SK-N-SH (cell line): Measurements from ENCODE around the gene ARHGEF4. TPM values are rescaled to one million over a fixed set of nuclear protein-coding genes. Genes with fewer than 3 reads are reported as not detected.

Experiments
- CTCF ChIA-PET: fragments of 300-600, 350-600 bp; formaldehyde crosslinking; extraction: SDS; loops from one replicate; lab custom pipeline; 2021; lab: Yijun Ruan, JAX
- POLR2A ChIA-PET: fragments of 350-600 bp; sonication (Branson Sonifier 250); formaldehyde crosslinking; extraction: SDS; loops from one replicate; lab custom pipeline; 2020; ENCODE audit warnings: antibody characterized with exemption, inconsistent platforms; lab: Yijun Ruan, JAX
- DNase-seq: peaks from one replicate; pipeline ENCODE4 v3.0.0; 2012
- H2AFZ ChIP-seq: fragments of 200-600 bp; sonication (generic); 2 replicates; pipeline ENCODE4 v1.8.1; 2016; ENCODE audit warnings: antibody characterized with exemption, mild to moderate bottlenecking, low read depth
- H3F3A ChIP-seq: fragments of 200-600 bp; sonication (generic); replicated peaks from 2 replicates; pipeline ENCODE3; 2016; ENCODE audit warnings: antibody characterized with exemption, mild to moderate bottlenecking; ENCODE audit not compliant: insufficient read depth
- H3K27ac ChIP-seq, 2 experiments: fragments of 200-500 bp in 1 of 2; fragments of 200-600 bp in 1 of 2; sonication (Bioruptor generic) in 1 of 2; sonication (generic), shearing (Covaris generic) in 1 of 2; 2 replicates each; pipeline versions ENCODE4 v1.5.1 to v1.6.1; 2014 to 2016; ENCODE audit warnings: low read depth in 2 of 2, inconsistent platforms in 1 of 2, low read length in 1 of 2, mild to moderate bottlenecking in 1 of 2, mixed read lengths in 1 of 2
- H3K27me3 ChIP-seq: fragments of 200-600 bp; sonication (generic), shearing (Covaris generic); 2 replicates; pipeline ENCODE4 v1.6.1; 2016; ENCODE audit warnings: mixed run types; ENCODE audit not compliant: insufficient read depth
- H3K36me3 ChIP-seq, 2 experiments: fragments of 200-500 bp in 1 of 2; fragments of 200-600 bp in 1 of 2; sonication (Bioruptor generic) in 1 of 2; sonication (generic) in 1 of 2; replicated peaks in 1 of 2; 2 replicates each; pipeline versions ENCODE3 to v1.5.1; 2014 to 2016; ENCODE audit warnings: low read length in 1 of 2, mild to moderate bottlenecking in 1 of 2; ENCODE audit not compliant: insufficient read depth in 2 of 2, control insufficient read depth in 1 of 2
- H3K4me1 ChIP-seq, 2 experiments: fragments of 200-500 bp in 1 of 2; fragments of 200-600 bp in 1 of 2; sonication (Bioruptor generic) in 1 of 2; sonication (generic), shearing (Covaris generic) in 1 of 2; 2 replicates each; pipeline versions ENCODE4 v1.5.1 to v1.6.1; 2014 to 2016; ENCODE audit warnings: low read depth in 1 of 2, low read length in 1 of 2, mixed run types in 1 of 2; ENCODE audit not compliant: insufficient read depth in 2 of 2, control insufficient read depth in 1 of 2
- H3K4me2 ChIP-seq: fragments of 200-600 bp; sonication (generic), shearing (Covaris generic); 2 replicates; pipeline ENCODE4 v1.6.1; 2017; ENCODE audit warnings: mixed run types
- H3K4me3 ChIP-seq, 2 experiments: fragments of 200-500 bp in 1 of 2; fragments of 200-600 bp in 1 of 2; sonication (Bioruptor generic) in 1 of 2; sonication (generic), shearing (Covaris generic) in 1 of 2; 2 replicates each; pipeline versions ENCODE4 v1.5.1 to v1.8.1; 2014 to 2016; ENCODE audit warnings: low read depth in 2 of 2, inconsistent platforms in 1 of 2, low read length in 1 of 2, mild to moderate bottlenecking in 1 of 2, mixed read lengths in 1 of 2, moderate library complexity in 1 of 2
- H3K79me2 ChIP-seq: fragments of 200-600 bp; sonication (generic); 2 replicates; pipeline ENCODE4 v1.8.1; 2017; ENCODE audit warnings: mild to moderate bottlenecking; ENCODE audit not compliant: insufficient read depth
- H3K9ac ChIP-seq: fragments of 200-600 bp; sonication (generic); 2 replicates; pipeline ENCODE4 v1.6.1; 2017; ENCODE audit warnings: mixed run types
- H3K9me2 ChIP-seq: fragments of 200-600 bp; sonication (generic); 2 replicates; pipeline ENCODE4 v1.6.1; 2017; ENCODE audit warnings: mixed run types
- H3K9me3 ChIP-seq: fragments of 200-600 bp; sonication (generic); 2 replicates; pipeline ENCODE4 v1.6.1; 2017; ENCODE audit warnings: mixed run types, mild to moderate bottlenecking, moderate library complexity
- H4K20me1 ChIP-seq: fragments of 200-600 bp; sonication (generic); 2 replicates; pipeline ENCODE4 v1.6.1; 2017; ENCODE audit warnings: mild to moderate bottlenecking, mixed run types; ENCODE audit not compliant: insufficient read depth
- ELF1 ChIP-seq: IDR thresholded peaks from 2 replicates; pipeline ENCODE4 v1.4.0; 2012
- EP300 ChIP-seq, 2 experiments: IDR thresholded peaks; 2 replicates each; pipeline versions ENCODE4 v1.4.0 to v1.6.1; 2012; ENCODE audit warnings: borderline replicate concordance in 1 of 2, low read depth in 1 of 2, low read length in 1 of 2
- GABPA ChIP-seq: IDR thresholded peaks from 2 replicates; pipeline ENCODE4 v1.4.0; 2012; ENCODE audit warnings: low read depth, mild to moderate bottlenecking
- GATA2 ChIP-seq: sonication (generic); formaldehyde crosslinking; IDR thresholded peaks from 2 replicates; pipeline ENCODE4 v1.5.0; 2020; ENCODE audit warnings: mild to moderate bottlenecking, missing genetic modification reagents
- MEF2A ChIP-seq: IDR thresholded peaks from 2 replicates; pipeline ENCODE4 v1.4.0; 2012; ENCODE audit warnings: low read depth, borderline replicate concordance
- NFIC ChIP-seq: IDR thresholded peaks from 2 replicates; pipeline ENCODE4 v1.4.0; 2012; ENCODE audit warnings: borderline replicate concordance
- POLR2AphosphoS5 ChIP-seq: IDR thresholded peaks from 2 replicates; pipeline ENCODE4 v1.6.1; 2012; ENCODE audit warnings: low read depth, low read length
- RXRA ChIP-seq: IDR thresholded peaks from 2 replicates; pipeline ENCODE4 v1.4.0; 2012; ENCODE audit warnings: low read depth, mild to moderate bottlenecking, borderline replicate concordance
- SMC3 ChIP-seq: IDR thresholded peaks from 2 replicates; pipeline ENCODE4 v1.6.1; 2012; ENCODE audit warnings: low read depth, low read length, improper control_type of control experiment
- WGBS: methylation state at CpG from one replicate; pipeline ENCODE4 v1.1.6; 2017; ENCODE audit warnings: low lambda C conversion rate; 5-methylcytosine and 5-hydroxymethylcytosine counted together
- polyA plus RNA-seq, 3 experiments: library from polyadenylated mRNA; depleted of rRNA; stranded (reverse); fragments of >200 nt; gene quantifications; 2 replicates each; pipeline ENCODE4 v1.2.3, GENCODE V29; 2012
- TF ChIP-seq, protein P1 (sequence below): IDR thresholded peaks from 2 replicates; pipeline ENCODE4 v1.4.0; 2012; ENCODE audit warnings: low read depth
- TF ChIP-seq, protein P2 (sequence below): IDR thresholded peaks from 2 replicates; pipeline ENCODE4 v1.4.0; 2012; ENCODE audit warnings: low read depth, borderline replicate concordance
- TF ChIP-seq, protein P3 (sequence below): IDR thresholded peaks from 2 replicates; pipeline ENCODE4; 2012
- TF ChIP-seq, protein P4 (sequence below): IDR thresholded peaks from 2 replicates; pipeline ENCODE4 v1.6.1; 2012; ENCODE audit warnings: mild to moderate bottlenecking, low read depth, low read length, moderate library complexity

ARHGEF4 gene
- polyA plus RNA-seq, 1 of the 3 experiments (the other 2 are of a cell fraction), result 2.3 TPM

DNA sequence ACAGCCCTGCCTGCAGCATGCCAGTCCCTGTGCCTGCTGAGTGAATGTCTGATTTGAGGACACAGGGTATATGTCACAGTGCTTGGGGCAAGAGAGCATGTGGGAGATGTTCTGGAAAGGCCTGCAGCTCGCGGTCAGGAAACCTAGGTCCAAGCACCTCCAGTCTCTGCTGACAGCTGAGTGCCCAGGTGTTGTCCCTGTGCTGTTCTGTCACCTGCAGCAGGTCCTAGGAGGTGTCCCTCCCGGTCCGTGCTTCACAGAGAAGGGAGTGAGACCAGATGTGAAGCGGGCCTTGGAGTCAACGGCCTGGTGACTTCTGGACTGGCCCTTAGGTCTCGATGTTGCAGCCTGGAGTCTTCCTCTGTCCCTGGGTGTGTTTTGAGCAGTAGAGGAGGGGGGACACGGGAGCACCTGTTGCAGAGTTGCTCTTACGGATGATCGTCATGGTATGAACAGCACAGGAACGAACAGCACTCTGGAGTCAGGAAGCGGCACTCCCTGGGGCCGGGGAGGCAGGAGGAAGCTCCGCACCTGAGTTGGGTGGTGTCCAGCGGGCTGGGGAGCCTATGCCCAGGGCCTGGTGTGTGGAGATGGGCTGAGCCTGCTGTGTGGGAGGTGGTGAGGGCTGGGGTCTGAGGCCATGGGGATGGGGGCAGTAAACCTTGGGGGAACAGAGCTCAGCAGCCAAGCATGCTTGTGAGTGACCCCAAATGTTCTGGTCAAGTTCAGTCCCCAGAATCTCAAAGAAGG is 21.6 kb upstream of the ARHGEF4 start:
- Histone ChIP-seq H4K20me1 (no peaks in the 10 kb centered on the region), H3K9ac (no peak overlapping the region), H3K36me3 (no peaks in the 10 kb centered on the region), H3K4me1 (peaks cover 0 to 9% of the 10 kb centered on the region in 2 experiments; a peak in 1 of 4 replicates), H3F3A (no peaks in the 10 kb centered on the region), H2AFZ (no peak overlapping the region), H3K27me3 (no peaks in the 10 kb centered on the region), H3K9me3 (no peaks in the 10 kb centered on the region), H3K4me3 (no peak overlapping the region), H3K4me2 (no peak overlapping the region), H3K27ac (no peak overlapping the region), H3K79me2 (no peaks in the 10 kb centered on the region), H3K9me2 (no peaks in the 10 kb centered on the region)
- no peak for DNase-seq
- TF ChIP-seq SMC3 (no peak), NFIC (no peak)
- WGBS, result 63% methylated on average over 13 of the region's 15 CpGs
- CTCF ChIA-PET, result interaction anchor here (0.6 to 1.6 kb wide), 2 partner anchors 17 to 58 kb away, joined by 3 to 5 read pairs; no protein-coding TSS in a partner anchor
- POLR2A ChIA-PET, result no interaction called here

DNA sequence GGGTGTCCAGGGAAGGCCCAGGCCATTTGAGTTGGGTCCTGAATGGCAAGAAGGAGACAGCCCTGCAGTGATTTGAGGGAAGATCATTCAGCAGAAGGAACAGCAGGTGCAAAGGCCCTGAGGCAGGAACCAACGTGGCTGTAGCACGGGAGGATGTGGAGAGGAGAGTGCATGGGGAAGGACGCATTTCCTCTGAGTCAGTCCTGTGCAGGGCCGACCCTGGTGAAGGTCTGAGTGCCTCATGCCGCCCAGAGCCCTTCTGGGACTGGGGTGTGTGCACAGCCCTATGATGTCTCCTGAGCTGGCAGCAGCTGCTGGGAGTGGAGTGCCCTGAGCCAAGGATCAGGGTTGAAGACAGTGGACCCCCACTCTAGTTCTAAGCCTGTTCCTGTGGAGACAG is 17.9 kb upstream of the ARHGEF4 start:
- no peak overlapping the region for H3K9ac ChIP-seq
- H3K9me2 ChIP-seq, result no peaks in the 10 kb centered on the region
- H3K9me3 ChIP-seq, result no peaks in the 10 kb centered on the region
- no peaks in the 10 kb centered on the region for H3K36me3 ChIP-seq
- no peaks in the 10 kb centered on the region for H3K27me3 ChIP-seq
- peaks cover 0 to 13% of the 10 kb centered on the region in 2 experiments; a peak in 1 of 4 replicates for H3K4me1 ChIP-seq
- no peaks in the 10 kb centered on the region for H3F3A ChIP-seq
- no peak overlapping the region for H3K27ac ChIP-seq
- no peak overlapping the region for H3K4me3 ChIP-seq
- H2AFZ ChIP-seq, result no peak overlapping the region
- 55% methylated on average over 5 of the region's 5 CpGs for WGBS
- no peak for DNase-seq
- H3K4me2 ChIP-seq, result no peak overlapping the region
- H4K20me1 ChIP-seq, result no peaks in the 10 kb centered on the region
- ChIA-PET CTCF (interaction anchor here (0.8 to 6.9 kb wide), 2 partner anchors 16 to 21 kb away, joined by 3 to 57 read pairs; no protein-coding TSS in a partner anchor), POLR2A (no interaction called here)
- no peaks in the 10 kb centered on the region for H3K79me2 ChIP-seq
- TF ChIP-seq, protein P1, sequence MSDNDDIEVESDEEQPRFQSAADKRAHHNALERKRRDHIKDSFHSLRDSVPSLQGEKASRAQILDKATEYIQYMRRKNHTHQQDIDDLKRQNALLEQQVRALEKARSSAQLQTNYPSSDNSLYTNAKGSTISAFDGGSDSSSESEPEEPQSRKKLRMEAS, result no peak
- TF ChIP-seq GABPA, result no peak
- TF ChIP-seq, protein P2, sequence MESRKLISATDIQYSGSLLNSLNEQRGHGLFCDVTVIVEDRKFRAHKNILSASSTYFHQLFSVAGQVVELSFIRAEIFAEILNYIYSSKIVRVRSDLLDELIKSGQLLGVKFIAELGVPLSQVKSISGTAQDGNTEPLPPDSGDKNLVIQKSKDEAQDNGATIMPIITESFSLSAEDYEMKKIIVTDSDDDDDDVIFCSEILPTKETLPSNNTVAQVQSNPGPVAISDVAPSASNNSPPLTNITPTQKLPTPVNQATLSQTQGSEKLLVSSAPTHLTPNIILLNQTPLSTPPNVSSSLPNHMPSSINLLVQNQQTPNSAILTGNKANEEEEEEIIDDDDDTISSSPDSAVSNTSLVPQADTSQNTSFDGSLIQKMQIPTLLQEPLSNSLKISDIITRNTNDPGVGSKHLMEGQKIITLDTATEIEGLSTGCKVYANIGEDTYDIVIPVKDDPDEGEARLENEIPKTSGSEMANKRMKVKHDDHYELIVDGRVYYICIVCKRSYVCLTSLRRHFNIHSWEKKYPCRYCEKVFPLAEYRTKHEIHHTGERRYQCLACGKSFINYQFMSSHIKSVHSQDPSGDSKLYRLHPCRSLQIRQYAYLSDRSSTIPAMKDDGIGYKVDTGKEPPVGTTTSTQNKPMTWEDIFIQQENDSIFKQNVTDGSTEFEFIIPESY, result no peak
- TF ChIP-seq, protein P3, sequence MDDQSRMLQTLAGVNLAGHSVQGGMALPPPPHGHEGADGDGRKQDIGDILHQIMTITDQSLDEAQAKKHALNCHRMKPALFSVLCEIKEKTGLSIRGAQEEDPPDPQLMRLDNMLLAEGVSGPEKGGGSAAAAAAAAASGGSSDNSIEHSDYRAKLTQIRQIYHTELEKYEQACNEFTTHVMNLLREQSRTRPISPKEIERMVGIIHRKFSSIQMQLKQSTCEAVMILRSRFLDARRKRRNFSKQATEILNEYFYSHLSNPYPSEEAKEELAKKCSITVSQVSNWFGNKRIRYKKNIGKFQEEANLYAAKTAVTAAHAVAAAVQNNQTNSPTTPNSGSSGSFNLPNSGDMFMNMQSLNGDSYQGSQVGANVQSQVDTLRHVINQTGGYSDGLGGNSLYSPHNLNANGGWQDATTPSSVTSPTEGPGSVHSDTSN, result no peak
- no peak for TF ChIP-seq POLR2AphosphoS5
- TF ChIP-seq, protein P4, sequence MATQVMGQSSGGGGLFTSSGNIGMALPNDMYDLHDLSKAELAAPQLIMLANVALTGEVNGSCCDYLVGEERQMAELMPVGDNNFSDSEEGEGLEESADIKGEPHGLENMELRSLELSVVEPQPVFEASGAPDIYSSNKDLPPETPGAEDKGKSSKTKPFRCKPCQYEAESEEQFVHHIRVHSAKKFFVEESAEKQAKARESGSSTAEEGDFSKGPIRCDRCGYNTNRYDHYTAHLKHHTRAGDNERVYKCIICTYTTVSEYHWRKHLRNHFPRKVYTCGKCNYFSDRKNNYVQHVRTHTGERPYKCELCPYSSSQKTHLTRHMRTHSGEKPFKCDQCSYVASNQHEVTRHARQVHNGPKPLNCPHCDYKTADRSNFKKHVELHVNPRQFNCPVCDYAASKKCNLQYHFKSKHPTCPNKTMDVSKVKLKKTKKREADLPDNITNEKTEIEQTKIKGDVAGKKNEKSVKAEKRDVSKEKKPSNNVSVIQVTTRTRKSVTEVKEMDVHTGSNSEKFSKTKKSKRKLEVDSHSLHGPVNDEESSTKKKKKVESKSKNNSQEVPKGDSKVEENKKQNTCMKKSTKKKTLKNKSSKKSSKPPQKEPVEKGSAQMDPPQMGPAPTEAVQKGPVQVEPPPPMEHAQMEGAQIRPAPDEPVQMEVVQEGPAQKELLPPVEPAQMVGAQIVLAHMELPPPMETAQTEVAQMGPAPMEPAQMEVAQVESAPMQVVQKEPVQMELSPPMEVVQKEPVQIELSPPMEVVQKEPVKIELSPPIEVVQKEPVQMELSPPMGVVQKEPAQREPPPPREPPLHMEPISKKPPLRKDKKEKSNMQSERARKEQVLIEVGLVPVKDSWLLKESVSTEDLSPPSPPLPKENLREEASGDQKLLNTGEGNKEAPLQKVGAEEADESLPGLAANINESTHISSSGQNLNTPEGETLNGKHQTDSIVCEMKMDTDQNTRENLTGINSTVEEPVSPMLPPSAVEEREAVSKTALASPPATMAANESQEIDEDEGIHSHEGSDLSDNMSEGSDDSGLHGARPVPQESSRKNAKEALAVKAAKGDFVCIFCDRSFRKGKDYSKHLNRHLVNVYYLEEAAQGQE, result no peak
- no peak for TF ChIP-seq MEF2A
- TF ChIP-seq EP300 (IDR thresholded peaks at IDR 0.05; ENCODE audit: borderline replicate concordance in 1 of 2, low read depth in 1 of 2, low read length in 1 of 2), result no peak
- TF ChIP-seq GATA2 (CRISPR knock-in tag), result no peak
- no peak for TF ChIP-seq ELF1
- no peak for TF ChIP-seq RXRA
